GM18951 (cell line): Measurements from ENCODE around the gene SPOP.
"Not testable (repeated sequence)": the region's sequence is repeated elsewhere in the genome, so short reads cannot be mapped to it uniquely, and the experiment has no call there.

Experiments used
- POLR2A ChIP-seq: IDR thresholded peaks from 4 replicates; pipeline ENCODE4 v1.6.1; 2011; ENCODE audit warnings: mild to moderate bottlenecking; ENCODE audit not compliant: insufficient read length, insufficient read depth; ENCODE audit errors: extremely low read depth
- in situ Hi-C: fragments of 300-500 bp; cut with MboI; formaldehyde crosslinking; loops from one replicate; pipeline ENCODE4 v1.12.0; 2022; ENCODE audit warnings: low sequenced_read_pairs, mixed read lengths, inconsistent platforms; ENCODE audit not compliant: unreplicated experiment

SPOP gene

GRCh38 chr17:49691677-49692191, 13.8 kb upstream of the SPOP start:
- in situ Hi-C loops: loop anchor here (5.0 to 10.0 kb wide), 2 partner anchors 119 to 153 kb away; partner anchors contain the start of gene TAC4
- no peak for TF ChIP-seq POLR2A

- TF ChIP-seq POLR2A: no peak
- in situ Hi-C loops: loop anchor here (5.0 to 10.0 kb wide), 2 partner anchors 119 to 154 kb away; partner anchors contain the start of gene TAC4
Observed at GRCh38 chr17:49691086-49691676, 13.3 kb upstream of the SPOP start.

- no peak for TF ChIP-seq POLR2A
- in situ Hi-C loops: loop anchor here (5.0 to 10.0 kb wide), 2 partner anchors 118 to 155 kb away; partner anchors contain the start of gene TAC4
Observed at GRCh38 chr17:49690256-49690655, 12.4 kb upstream of the SPOP start.

GRCh38 chr17:49688848-49689247, 11.0 kb upstream of the SPOP start:
- in situ Hi-C loops: no loop called here
- no peak for TF ChIP-seq POLR2A

- in situ Hi-C loops: no loop called here
Observed at GRCh38 chr17:49687878-49688491, 10.1 kb upstream of the SPOP start.

GRCh38 chr17:49681106-49681979, 3.4 kb upstream of the SPOP start:
- TF ChIP-seq POLR2A: no peak
- in situ Hi-C loops: no loop called here

More at GRCh38 chr17:49687878-49688491, 10.1 kb upstream of the SPOP start:
- no peak for TF ChIP-seq POLR2A

GRCh38 chr17:49680314-49680713, 2.4 kb upstream of the SPOP start:
- in situ Hi-C loops: no loop called here
- no peak for TF ChIP-seq POLR2A

- peak; percentile 40 for TF ChIP-seq POLR2A
- in situ Hi-C loops: no loop called here
Observed at GRCh38 chr17:49677134-49677932, 564 bp downstream of the SPOP start.

- TF ChIP-seq POLR2A: no peak
- in situ Hi-C loops: no loop called here
Observed at GRCh38 chr17:49676276-49676868, 1.5 kb downstream of the SPOP start.

GRCh38 chr17:49674507-49674906, 3.4 kb downstream of the SPOP start:
- TF ChIP-seq POLR2A: no peak
- in situ Hi-C loops: no loop called here

GRCh38 chr17:49673679-49674078, 4.2 kb downstream of the SPOP start:
- in situ Hi-C loops: not testable (repeated sequence)

GRCh38 chr17:49670641-49671040, 7.3 kb downstream of the SPOP start:
- TF ChIP-seq POLR2A: no peak

More at GRCh38 chr17:49670641-49671040, 7.3 kb downstream of the SPOP start:
- in situ Hi-C loops: no loop called here
